HG02610 (cell line): ENCODE data around the gene KAZALD1.

Source experiments
- ATAC-seq: cut with Tn5 transposase; IDR thresholded peaks from one replicate; pipeline ENCODE4 v1.9.1; 2021; ENCODE audit warnings: mild to moderate bottlenecking, moderate library complexity; ENCODE audit not compliant: unreplicated experiment

The KAZALD1 gene

DNA sequence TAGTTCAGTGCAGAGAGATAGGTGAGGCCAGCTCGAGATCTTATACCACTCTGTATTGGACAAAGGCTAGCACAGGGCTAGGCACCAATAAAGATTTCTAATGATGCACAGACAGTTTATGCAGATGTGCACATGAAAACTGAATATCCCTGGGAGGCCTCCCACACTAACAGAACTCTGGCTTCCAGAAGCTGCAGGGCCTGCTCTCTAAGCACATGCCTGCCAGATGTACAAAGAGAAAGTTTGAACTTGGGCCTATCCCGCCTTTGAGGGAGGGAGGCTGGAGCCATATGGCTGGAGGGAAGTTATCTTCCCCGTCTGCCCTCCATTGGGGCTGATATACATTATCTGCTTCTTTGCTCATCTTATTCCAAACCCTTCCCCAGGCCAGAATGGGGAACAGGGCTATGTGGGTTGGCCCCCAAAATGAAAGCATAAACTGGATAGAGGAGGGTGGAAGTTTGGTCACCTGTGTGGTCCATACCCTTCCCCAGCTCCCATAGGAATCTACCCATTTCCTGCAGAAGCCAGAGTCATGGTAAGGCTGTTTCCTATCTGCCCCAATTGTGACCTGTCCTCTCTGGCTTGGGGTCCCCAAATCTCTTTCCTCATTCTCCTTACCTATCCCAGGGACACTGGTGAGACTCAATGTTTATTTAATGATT is 3.8 kb downstream of the KAZALD1 start:
- ATAC-seq, result no peak

DNA sequence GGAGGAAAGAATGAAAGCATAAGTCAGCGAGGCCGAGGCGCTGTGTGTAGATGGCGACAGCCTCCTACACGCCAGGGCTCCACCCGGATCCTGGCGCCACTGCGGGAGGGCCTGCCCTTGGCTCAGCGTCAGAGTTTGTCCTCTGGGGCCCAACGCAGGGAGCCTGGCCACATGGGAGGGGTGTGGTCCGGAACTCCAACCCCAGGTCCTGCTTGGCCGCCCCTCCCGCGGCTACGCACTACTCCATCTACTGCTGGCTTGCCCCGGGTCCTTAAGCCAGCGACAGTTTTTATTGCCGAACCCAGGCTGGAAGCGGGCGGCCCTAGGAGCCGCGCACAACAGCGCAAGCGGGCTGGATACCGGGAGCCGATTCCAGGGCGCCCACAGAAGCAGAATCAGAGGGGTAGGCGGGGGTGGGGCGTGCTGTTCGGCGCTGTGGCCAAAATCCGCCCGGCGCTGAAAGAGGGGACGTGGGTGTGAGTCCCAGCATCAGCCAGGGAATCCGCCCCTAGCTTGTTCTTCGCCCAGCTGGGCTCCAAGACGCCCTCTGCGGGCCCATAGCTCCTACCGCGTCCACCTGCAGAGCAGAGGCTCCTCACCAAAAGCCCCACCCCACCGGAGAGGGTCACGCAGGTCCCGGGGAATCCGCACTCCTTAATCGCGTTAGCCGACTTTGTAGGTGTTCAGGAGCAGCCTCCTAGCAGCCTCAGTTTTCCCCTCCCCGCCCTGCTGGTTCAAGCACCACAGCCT is 4.5 kb downstream of the KAZALD1 start:
- peak; percentile 38 for ATAC-seq

DNA sequence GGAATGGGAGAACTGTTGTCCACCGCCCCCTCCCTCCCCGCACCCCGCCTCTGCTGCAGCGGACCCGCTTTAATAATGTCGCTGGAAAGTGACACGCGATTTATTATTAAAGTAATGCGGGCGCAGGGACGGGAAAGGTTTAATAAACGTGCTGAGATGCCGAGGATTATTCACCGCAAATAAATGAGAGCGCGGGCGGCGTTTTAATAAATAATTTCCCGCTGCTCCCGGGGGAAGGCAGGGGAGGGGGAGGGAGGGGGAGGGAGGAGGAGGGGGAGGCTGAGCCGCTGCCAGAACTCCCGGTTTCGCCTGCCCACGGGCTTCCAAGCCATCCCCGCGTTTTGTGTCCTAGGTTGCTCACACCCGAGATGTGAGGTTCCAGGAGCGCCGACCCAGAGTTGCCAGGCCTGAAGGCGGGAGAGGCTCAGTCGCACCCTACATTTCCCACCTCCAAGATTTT is 5.1 kb downstream of the KAZALD1 start:
- ATAC-seq, result no peak

DNA sequence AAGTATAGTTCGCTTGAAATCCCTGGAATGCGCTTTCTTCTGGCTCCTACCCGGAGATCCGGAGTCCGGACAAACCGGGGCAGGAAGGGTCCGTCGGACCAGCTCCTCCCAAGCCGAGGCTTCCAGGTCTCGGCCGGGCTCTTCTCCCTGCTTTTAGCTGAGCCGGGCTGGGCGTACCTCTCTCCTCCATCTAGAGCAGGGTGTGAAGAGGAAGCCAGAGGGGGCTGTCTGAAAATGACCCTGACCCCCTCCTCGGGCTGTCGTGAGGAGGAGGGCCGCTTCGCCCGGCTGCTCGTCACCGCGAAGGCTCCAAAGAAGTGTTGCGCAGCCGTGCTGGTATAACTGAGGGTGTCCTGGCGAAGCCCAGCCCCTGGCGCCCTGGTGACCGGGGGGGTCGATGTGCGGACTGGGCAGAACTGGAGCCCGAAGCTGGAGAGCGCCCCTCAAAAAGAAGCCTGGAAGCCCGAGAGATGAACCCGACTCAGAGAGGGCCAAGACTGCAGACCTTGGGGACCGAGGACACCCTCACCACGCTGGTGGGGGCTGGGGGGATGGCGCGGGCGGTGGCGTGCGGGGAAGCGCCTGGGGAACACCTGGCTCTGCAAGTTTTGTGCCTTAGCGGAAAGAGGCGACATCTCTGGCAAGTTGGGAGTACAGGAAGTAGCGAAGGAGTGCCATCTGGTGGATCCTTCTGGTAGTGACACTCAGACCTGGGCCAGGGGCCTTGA is 5.7 kb downstream of the KAZALD1 start:
- ATAC-seq, result no peak

DNA sequence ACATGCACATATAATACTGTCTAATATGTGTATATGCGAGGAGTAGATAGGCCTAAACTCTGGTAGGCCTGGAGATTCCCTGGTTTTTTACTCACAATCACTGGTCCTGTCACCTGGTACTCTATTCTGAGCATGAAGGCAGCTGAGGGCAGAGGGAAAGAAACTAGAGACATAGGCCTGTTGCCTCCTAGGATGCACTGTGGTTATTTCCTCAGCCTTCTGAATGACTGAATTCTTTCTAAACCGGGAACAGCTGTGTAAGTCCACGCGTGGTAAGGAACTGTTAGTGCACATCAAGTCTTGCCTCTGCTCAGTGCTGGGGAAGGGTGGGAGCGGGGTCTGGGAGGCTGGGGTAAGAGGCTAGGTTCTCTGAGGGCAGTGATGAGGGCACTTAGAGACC is 7.7 kb downstream of the KAZALD1 start:
- no peak for ATAC-seq

DNA sequence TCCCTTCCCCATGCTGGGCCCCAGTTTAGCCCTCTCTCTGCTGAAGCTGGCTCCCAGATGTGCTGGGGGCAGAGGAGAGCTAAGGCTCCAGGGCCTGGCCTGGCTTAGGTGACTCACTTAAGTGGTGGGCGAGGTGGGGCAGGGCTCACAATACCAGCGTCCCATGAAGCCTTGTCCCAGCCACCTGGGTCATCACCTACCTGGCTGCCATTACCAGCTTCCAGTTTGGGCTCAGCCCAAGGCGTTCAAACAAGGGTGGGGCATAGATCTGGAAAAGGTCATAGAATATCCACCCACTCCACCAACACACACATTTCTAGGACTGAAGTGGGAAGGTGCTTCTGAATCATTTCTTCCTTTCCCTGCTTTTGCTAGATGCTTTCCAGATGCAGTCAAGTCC is 8.3 kb downstream of the KAZALD1 start:
- ATAC-seq, result no peak

DNA sequence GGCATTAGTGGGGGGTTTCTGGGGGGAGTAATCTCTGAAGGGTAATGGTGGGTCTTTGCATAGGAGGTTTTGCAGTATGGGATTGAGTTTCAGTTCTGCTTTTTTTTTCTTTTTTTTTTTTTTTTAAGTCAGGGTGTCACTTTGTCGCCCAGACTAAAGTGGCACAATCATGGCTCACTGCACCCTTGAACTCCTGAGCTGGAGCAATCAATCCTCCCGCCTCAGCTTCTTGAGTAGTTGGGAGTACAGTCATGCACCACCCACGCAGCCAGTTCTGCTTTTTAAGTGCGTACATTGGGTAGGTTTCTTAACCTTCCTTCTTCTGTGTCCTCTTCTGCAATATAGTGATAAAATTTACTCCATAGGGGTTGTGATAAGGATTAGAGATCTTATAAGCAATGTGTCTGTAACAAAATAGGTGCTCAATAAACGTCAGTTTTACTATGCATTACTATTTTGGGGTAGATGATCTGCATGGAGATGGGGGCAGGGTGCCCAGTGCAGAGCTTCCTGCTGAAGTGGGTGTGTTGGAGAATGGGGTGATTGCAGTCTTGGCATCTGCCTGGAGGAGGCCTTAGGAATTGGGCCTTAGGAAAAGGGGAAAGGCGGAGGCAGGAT is 9.6 kb downstream of the KAZALD1 start:
- ATAC-seq, result no peak

DNA sequence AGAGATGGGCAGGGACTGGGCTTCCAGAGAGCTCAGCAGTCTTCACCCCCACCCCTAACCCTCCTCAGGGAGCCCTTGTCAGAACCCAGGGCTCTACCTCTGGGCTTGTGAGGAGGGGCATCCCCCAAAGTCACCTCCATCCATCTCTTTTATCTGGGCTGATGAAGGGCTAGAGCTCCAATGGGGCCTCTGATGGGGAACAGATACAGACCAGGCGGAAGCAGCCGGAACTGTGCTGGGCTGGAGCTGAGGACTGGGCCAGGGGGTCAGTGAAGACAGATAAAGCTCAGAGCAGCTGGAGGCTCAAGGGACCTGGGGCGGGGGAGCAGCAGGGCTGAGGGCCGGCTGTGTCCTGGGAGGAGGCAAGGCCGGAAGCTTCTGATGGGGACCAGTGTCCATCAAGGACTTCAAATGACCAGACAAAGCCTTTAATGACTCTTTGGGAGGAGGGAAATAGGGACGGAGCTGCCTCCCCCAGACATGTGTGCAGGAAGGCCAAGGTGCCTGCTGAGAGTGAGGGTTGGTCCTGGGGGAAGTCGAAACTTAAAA is 10.2 kb downstream of the KAZALD1 start:
- no peak for ATAC-seq

DNA sequence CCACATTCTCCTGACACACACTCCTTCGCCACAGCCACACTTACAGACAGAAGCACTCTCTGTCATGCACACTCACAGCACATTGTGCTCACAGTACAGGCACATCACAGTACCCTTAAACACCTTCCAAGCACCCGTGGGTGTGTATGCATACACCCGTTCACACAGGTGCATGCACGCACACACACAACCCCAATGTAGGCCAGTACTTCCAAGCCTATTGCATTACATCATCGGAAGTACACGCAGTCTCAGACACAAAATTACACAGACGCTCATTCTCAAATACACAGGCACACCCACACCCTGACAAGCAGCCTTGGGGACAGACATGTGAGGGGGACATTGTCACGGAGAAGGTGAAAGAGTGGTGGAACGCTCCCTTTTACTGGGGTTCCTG is 11.1 kb downstream of the KAZALD1 start:
- no peak for ATAC-seq

DNA sequence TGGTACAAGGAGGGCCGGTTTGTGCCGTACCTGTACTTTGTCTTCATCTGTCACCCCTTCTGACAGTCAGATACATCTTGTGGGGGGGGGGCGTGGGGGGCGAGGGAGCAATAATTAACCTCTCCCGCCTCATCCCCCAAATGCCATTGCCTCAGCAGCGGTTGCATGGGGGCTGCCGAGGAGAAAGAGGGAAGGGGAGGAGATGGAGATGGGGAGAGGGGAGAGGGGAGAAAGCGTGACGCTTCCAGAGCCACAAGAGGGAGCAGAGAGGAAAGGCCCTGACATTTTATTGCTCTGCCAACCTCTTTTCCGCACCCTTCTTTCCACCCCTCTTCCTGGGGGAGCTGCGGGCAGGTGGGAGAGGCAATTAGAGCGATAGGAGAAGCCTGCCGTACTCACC is 11.8 kb downstream of the KAZALD1 start:
- no peak for ATAC-seq

DNA sequence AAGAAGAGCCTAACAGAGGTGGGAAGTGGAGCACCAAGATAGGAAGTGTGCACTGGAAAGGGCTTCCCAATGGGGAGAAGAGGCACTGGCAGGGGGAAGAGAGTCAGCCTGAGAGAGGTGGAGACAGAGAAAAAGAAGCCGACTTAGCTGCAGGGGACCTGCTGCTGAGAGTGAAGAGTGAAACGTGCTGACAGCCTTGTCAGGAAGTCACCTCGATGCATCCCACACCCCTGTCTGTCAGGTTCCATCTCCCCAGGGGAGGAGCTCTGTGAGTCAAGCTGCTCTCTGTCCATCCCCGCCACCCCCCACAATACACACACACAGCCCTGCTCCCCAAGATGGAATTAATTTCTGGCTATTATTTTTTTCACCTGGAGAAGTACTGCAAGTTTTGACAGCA is 14.0 kb downstream of the KAZALD1 start:
- ATAC-seq, result no peak

DNA sequence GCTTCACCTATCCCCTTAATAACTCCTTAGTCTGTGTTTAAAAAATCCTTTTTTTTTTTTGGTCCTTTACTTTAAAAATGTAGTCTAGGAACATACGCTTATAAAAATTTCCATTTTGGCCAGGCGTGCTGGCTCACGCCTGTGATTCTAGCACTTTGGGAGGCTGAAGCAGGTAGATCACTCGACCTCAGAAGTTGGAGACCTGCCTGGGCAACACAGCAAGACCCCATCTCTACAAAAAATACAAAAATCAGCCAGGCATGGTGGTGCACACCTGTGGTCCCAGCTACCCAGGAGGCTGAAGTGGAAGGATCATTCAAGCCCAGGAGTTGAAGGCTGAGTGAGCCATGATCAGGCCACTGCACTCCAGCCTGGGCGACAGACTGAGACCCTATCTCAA is 14.8 kb downstream of the KAZALD1 start:
- ATAC-seq, result no peak

DNA sequence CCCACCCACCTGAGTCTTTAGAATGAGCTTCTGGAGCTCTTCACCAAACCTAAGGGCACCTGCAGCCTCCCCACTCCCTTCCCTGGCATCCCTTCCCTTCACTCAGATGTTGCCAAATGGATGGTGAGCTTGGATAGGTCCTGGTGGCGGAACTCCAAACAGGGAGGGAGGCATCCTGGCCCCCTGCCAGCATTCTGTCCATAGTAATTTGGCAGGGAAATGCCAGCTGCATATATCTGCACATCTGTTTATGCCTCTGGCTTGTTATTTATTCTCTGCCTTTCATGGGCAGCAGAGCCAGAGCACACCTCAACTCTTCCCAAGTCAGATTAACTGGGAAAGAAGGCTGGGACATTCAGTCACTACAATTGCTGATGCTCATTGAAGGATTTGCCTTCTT is 18.1 kb downstream of the KAZALD1 start:
- ATAC-seq, result no peak

DNA sequence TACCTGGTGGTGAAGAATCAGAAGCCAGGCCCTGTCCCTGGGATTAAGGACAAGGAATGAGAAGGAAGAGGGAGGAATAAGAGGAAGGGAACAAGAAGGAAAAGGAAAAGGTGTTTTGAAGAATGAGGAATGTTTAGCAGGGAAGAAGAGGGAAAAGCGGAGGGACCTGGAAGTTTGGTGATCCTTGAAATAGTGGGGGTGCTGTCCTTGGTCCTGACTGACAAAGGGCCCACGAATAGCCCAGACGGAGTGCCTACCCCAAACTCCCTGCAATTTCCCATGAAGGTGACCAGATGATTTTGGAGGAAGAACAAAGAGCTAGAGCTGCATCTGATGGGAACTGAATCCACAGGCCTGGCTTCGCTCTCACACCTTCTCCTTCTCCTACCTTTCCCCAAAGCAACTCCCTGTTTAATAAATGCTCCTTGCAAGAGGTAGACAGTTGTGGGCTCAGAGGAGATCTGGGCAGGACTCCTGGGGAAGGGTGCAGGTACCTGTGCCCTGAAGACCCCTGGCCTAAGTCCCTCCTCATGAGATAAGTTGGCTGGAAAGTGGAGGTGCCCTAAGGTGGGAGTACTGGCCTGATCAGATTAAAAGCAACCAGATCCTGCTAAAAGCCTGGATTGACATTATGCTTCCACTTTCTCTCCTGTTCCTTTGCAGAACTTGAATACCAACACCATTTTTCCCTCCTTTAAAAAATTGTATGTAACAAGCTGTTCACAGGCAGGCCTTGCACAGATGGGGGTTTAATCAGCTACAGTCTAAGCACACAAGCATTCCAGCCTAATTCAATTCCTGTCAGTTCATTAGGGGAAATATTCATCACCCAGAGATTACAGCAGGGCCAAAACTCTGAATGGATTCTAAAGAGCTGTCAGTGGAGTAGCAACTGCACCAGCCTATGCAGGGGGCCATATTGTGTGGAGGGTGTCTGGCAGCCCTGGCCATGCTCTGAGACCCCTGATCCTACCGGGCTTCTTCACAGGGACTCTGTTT is 19.4 kb downstream of the KAZALD1 start:
- no peak for ATAC-seq

DNA sequence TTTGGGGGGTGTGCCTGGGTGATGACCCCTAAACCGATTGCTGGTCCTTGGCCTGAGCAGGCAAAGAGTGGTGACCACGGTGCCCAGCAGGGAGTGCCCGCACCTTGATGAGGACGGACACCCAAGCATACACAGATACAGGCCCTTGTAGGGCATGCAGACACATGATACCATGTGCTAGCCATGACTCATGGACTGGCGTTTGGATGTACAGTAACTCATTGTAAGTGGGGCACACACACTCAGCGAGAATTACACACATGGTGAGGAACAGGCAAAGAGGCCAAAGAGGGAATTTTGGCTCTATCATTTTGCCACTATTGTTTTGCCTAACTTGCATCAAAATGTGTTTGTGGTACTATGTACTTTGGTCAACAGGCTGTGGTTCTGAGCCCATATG is 24.1 kb downstream of the KAZALD1 start:
- no peak for ATAC-seq

DNA sequence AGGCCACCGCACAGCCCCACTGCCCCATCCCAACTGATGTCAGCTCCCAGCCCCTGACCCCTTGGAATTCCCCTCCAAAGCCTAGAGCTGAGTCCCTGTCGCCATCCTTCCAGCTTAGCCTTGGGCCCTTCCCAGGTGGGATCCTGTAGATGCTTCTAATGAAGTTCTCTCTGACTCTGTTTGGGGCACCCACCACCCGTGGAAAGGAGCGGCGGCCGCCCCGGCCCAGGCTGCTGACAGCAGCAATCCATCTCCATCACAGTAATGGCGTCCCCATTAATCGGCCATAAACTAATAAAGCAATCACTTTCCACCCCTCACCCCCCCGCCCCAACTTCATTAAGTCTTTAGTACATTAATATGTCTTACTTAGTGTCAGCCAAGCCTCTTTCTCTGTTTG is 25.6 kb downstream of the KAZALD1 start:
- ATAC-seq, result no peak

DNA sequence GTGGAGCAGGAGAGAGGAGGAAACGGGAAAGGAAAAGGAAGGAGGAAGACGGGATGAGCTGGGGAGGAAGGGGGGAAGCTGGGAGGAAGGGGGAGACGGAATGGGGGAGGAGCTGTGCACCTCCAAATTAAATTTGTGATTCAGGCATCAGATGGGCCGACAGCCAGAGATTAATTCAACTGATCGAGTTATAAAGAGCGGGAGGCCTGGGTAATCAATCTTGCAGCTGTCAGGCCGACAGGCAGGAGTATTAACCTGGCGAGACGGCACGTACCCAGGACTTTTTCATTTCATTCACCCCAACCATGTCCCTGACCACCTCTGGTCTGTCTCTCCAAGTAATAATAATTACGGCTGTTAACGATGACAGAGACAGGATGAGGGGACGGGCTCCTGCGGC is 26.2 kb downstream of the KAZALD1 start:
- no peak for ATAC-seq

DNA sequence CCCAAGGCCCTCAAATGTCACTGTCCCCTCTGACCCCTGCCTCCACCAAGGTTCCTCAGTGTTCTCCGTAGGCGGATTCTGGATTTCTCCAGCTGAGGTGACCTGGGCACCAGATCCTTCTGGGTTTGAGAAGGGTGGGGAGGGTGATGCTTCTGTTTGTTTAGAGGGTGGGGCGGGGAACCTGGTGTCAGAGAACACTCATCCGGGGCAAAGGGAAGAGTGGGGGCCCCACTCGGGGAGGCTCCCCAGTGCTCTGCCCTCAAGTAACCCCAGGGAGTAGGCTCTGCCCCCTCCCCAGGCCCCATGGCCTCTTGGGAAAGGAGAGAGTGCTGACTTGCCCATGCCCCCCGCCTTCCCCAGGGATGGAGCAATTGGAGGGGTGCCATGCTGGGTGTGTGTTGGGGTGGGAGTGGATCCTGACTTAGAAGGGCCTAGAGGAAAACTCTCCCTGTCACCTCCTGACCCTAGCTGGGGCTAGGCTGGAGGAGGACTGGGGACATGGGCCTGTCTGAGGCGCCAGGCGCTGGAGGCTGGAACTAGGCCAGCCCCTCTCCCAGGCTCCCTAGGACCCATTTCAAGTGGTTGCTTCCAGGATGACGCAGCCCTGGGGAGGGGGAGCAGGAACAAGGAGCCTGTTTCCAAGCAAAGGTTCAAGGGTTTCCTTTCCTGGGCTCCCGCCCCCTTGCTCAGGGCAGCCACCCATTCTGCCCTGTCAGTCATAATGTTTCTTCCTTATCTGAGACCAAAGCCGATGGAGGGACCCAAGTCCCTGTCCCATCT is 27.9 kb downstream of the KAZALD1 start:
- ATAC-seq, result no peak

DNA sequence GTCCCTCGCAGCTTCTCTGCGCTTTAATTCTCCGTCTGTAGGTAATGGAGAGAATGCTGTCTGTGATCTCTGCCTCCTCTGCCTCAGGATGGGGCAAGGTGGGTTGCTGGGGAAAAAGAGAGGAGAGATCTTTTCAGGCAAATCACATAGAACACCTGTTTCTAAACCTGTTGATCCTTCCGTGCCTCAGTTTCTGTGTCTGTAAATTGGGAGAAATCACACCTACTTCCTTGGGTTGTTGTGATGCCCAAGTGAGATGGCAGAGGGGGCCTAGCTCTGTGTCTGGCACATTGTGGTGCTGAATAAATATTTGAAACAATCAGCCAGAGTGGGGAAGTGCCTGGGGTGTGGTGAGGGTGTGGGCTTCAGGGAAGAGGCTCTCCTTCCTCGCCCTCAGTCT is 28.8 kb downstream of the KAZALD1 start:
- ATAC-seq, result no peak
